GM19351 (cell line): Measurements from ENCODE around the gene KLLN.
A peak's percentile ranks its signal among the peaks of the same experiment; 100 is the strongest.
"Not testable (repeated sequence)": the region's sequence is repeated elsewhere in the genome, so short reads cannot be mapped to it uniquely, and the experiment has no call there.

Experiments used
- ATAC-seq: cut with Tn5 transposase; IDR thresholded peaks from one replicate; pipeline ENCODE4 v1.9.1; 2021; ENCODE audit warnings: mild to moderate bottlenecking, moderate library complexity; ENCODE audit not compliant: unreplicated experiment

The KLLN gene

GRCh38 chr10:87867453-87867852 lies 4.1 kb upstream of the KLLN start:
- ATAC-seq = no peak

DNA sequence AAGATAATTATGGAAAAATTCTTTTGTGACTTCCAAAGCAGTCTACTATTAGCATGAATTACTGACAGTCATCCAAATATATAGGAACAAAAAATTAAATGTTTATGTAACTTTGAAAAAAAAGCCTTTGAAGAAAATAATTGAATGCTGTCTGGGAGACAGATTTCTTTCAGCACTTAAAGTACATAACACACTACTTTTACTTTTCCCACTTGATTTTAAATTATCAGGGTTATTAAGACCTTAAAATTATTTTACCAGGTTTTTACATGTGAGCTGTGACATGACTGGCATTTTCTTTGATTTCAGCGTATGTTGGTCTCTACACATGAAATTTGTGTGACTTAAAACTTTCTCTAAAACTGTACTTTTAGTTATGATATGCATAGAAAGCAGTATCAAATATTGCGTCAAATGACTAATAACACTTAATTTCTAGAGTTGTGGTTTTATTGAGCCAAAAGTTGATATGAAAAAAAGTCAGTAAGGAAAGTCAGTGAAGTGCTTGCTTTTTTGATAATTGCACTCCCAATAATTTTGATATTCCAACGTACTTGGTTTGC lies 3.2 kb upstream of the KLLN start:
- ATAC-seq = no peak

- ATAC-seq = no peak
Measured at GRCh38 chr10:87865241-87865881, 2.0 kb upstream of the KLLN start.

GRCh38 chr10:87864496-87865059 lies 1.2 kb upstream of the KLLN start:
- no peak for ATAC-seq

- not testable (repeated sequence) for ATAC-seq
Measured at GRCh38 chr10:87863951-87864495, 690 bp upstream of the KLLN start.

- peak; percentile 15 for ATAC-seq
Measured at GRCh38 chr10:87862679-87863052, 667 bp downstream of the KLLN start.

GRCh38 chr10:87861953-87862678 lies 1.2 kb downstream of the KLLN start:
- ATAC-seq = peak; percentile 51

GRCh38 chr10:87861566-87861952 lies 1.8 kb downstream of the KLLN start:
- ATAC-seq = peak; percentile 18

GRCh38 chr10:87860816-87861403 lies 2.4 kb downstream of the KLLN start:
- ATAC-seq = no peak

DNA sequence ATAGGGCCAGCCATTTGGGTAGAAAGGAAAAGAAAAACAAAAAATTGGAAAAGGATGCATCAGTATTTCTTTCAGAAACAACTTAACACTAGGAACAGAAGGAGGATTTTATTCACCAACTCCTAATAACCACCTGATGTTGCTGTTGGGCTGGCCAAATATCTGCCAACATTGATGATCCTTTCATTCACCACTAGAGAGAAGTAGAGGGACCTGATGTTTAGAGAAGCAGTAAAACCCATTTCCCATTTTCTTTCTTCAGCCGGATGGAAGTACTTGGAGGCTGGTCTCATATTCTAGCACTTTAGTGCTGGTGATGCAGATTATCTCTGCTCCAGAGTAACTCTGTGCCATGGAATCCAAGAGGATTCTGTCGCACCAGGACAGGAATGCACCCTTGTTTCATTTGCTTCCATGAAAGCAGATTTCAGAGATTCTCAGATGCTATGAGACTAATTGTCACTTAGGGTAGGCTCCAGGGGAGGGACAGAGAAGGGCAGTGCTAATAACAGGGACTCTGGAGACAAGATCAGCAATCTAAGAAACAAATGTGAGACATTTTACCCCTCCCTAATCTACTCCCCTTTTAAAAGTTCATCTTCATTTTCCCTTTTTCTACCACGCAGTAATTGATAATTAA lies 3.1 kb downstream of the KLLN start:
- ATAC-seq = no peak

DNA sequence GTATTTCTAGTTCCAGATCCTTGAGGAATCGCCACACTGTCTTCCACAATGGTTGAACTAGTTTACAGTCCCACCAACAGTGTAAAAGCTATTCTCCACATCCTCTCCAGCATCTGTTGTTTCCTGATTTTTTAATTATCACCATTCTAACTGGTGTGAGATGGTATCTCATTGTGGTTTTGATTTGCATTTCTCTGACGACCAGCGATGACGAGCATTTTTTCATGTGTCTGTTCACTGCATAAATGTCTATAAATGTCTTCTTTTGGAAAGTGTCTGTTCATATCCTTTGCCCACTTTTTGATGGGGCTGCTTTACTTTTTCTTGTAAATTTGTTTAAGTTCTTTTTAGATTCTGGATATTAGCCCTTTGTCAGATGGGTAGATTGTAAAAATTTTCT lies 7.7 kb downstream of the KLLN start:
- not testable (repeated sequence) for ATAC-seq

- not testable (repeated sequence) for ATAC-seq
Measured at GRCh38 chr10:87855247-87855646, 8.1 kb downstream of the KLLN start.

DNA sequence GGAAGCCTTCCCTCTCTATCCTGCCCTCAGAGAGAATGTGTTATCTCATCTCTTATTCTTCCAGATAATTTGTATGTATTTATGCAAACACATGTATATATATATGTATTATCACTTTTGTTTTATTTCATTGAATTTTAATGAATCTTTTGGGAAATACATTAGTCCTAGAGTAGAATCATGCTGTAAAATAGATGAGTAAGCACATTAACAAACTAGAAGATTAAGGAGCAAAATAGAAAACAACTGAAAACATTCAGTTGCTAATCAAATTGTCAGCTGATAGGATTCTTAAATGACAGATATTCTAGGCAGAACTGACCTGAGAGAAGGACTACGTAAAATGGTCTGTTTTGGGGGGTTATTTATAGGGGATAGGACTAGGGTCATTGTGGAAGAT lies 11.2 kb downstream of the KLLN start:
- no peak for ATAC-seq

DNA sequence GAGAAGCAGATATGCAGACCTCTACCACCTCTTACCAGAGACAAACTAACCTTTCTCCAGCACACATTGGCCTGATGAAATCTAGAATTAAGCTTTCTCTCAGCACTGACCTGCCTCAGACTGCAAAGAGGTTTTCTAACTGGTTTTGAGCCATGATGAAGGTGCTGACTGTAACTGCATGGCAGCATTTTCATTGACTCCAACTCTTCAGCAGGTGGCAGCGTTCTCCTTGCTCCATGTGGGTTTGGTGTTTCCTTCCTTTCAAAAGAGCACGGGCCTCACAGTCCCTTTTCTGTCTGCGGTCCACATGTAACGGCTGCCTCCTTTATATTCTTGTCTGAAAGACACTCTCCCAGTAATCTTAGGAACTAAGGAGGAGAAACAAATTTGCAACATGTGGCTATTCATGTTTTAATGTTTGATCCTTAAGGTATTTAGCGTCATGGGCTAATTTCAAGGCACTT lies 12.6 kb downstream of the KLLN start:
- no peak for ATAC-seq

GRCh38 chr10:87849001-87849400 lies 14.3 kb downstream of the KLLN start:
- ATAC-seq = no peak

- ATAC-seq = no peak
Measured at GRCh38 chr10:87847550-87847949, 15.8 kb downstream of the KLLN start.

DNA sequence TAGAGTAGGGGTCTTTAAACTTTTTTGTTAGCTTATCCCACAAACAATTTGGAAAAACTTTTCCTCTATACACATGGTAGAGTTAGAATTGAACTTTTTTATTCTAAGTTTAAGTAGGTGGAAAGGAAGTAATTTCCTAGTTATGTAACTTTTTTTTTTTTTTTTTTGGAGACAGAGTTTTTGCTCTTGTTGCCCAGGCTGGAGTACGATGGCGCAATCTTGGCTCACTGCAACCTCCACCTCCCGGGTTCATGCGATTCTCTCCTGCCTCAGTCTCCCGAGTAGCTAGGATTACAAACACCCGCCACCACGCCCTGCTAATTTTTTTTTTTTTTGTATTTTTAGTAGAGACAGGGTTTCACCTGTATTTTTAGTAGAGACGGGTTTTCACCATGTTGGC lies 16.6 kb downstream of the KLLN start:
- not testable (repeated sequence) for ATAC-seq

GRCh38 chr10:87846023-87846422 lies 17.3 kb downstream of the KLLN start:
- no peak for ATAC-seq

GRCh38 chr10:87845624-87845998 lies 17.7 kb downstream of the KLLN start:
- ATAC-seq = no peak

DNA sequence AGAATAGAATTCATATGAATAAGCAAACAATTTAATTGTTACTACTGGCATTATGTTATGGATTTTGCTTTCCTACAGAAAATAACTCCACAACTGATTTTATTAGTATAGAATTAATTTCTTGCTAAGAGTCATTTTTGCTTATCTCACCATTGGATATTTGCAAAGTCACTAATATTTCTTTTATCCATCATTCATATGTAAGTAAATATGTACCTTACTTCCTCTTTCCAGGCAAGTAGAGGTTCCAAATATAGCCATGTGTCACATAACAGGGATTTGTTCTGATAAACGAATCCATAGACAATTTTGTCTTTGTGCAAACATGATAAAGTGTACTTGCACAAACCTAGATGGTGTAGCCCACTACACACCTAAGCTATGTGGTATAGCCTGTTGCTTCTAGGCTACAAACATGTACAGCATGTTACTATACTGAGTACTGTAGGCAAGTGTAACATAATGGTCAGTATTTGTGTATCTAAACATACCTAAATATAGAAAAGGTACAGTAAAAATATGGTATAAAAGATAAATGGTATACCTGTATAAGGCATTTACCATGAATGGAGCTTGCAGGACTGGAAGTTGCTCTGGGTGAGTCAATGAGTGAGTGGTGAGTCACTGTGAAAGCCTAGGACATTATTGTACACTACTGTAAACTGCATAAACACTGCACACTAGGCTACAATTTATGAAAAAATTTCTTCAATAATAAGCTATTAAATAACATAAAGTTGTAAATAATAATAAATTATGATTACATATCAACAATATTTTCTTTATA lies 18.3 kb downstream of the KLLN start:
- no peak for ATAC-seq
